ENCODE measurements around the gene TCEA2. TPM values are rescaled to one million over a fixed set of nuclear protein-coding genes. Genes with fewer than 3 reads are reported as not detected.

The TCEA2 gene
- total and polyA plus RNA-seq, 2 of the 13 experiments (the other 11 are each of a cell fraction or from before 2014, with no cell fraction given), result 28.1 to 33.7 TPM

DNA sequence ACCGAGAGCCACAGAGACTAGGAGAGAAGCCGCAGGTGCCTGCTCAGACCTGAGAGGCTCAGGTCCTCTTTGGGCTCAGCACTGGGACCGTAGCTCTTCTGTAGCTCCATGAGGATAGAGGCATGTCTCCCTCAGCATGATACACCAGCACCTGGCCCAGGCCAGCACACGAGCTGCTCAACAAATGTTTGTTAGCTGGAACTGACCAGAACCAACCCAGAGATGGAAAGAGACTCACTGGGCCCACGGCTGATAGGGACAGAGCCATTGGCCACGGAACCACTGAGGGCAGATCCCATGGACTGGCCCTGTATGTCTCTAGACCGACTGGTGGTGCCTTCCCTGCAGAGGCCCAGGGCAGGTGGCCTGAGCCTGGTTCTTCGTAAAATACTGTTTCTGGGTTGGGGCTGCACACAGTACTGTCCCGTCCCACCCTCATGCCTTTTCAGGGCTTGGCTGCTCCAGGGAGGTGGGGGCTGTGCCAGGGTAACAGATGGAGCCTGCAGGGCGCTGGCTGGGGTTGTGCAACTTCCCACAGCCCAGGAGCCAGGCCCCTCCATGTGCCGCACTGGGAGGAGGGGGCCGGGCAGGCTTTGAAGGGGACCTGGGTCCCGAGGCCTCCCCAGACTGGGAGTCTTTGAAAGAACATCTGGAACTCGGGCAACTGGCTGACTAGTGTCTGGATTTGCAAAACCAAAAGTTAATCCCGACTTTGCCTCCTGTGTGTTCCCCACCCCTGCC, 21.8 kb upstream of the TCEA2 start (continued):
- TF ChIP-seq, protein P1, sequence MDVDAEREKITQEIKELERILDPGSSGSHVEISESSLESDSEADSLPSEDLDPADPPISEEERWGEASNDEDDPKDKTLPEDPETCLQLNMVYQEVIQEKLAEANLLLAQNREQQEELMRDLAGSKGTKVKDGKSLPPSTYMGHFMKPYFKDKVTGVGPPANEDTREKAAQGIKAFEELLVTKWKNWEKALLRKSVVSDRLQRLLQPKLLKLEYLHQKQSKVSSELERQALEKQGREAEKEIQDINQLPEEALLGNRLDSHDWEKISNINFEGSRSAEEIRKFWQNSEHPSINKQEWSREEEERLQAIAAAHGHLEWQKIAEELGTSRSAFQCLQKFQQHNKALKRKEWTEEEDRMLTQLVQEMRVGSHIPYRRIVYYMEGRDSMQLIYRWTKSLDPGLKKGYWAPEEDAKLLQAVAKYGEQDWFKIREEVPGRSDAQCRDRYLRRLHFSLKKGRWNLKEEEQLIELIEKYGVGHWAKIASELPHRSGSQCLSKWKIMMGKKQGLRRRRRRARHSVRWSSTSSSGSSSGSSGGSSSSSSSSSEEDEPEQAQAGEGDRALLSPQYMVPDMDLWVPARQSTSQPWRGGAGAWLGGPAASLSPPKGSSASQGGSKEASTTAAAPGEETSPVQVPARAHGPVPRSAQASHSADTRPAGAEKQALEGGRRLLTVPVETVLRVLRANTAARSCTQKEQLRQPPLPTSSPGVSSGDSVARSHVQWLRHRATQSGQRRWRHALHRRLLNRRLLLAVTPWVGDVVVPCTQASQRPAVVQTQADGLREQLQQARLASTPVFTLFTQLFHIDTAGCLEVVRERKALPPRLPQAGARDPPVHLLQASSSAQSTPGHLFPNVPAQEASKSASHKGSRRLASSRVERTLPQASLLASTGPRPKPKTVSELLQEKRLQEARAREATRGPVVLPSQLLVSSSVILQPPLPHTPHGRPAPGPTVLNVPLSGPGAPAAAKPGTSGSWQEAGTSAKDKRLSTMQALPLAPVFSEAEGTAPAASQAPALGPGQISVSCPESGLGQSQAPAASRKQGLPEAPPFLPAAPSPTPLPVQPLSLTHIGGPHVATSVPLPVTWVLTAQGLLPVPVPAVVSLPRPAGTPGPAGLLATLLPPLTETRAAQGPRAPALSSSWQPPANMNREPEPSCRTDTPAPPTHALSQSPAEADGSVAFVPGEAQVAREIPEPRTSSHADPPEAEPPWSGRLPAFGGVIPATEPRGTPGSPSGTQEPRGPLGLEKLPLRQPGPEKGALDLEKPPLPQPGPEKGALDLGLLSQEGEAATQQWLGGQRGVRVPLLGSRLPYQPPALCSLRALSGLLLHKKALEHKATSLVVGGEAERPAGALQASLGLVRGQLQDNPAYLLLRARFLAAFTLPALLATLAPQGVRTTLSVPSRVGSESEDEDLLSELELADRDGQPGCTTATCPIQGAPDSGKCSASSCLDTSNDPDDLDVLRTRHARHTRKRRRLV (CRISPR knock-in tag; IDR thresholded peaks at IDR 0.05), result 0 out of 2 replicates have a peak, but pooled peaks have one; percentile 15
- TF ChIP-seq CHD2 (IDR thresholded peaks at IDR 0.05; ENCODE audit: low read depth, low read length) (no peak), SOX6 (IDR thresholded peaks at IDR 0.05) (no peak), SOX6 (CRISPR knock-in tag; IDR thresholded peaks at IDR 0.05) (peak; percentile 34), ZNF160 (CRISPR knock-in tag; IDR thresholded peaks at IDR 0.05) (no peak), ZNF232 (CRISPR knock-in tag; IDR thresholded peaks at IDR 0.05; ENCODE audit: borderline replicate concordance) (peak; percentile 64; the same call in 1 of the 2 replicates), ZNF781 (CRISPR knock-in tag; IDR thresholded peaks at IDR 0.05; ENCODE audit: borderline replicate concordance, not compliant biosample characterization) (peak; percentile 10), ZNF790 (CRISPR knock-in tag; IDR thresholded peaks at IDR 0.05; ENCODE audit: borderline replicate concordance) (peak; percentile 11; the same call in 1 of the 2 replicates), PHF21A (CRISPR knock-in tag; IDR thresholded peaks at IDR 0.05) (no peak; the same call in none of the 2 replicates), KLF9 (CRISPR knock-in tag; IDR thresholded peaks at IDR 0.05; ENCODE audit: low read depth) (no peak), ZNF615 (CRISPR knock-in tag; IDR thresholded peaks at IDR 0.05; ENCODE audit: borderline replicate concordance) (0 out of 2 replicates have a peak, but pooled peaks have one; percentile 77), ELF3 (CRISPR knock-in tag; IDR thresholded peaks at IDR 0.05) (no peak)
- TF ChIP-seq, protein P2, sequence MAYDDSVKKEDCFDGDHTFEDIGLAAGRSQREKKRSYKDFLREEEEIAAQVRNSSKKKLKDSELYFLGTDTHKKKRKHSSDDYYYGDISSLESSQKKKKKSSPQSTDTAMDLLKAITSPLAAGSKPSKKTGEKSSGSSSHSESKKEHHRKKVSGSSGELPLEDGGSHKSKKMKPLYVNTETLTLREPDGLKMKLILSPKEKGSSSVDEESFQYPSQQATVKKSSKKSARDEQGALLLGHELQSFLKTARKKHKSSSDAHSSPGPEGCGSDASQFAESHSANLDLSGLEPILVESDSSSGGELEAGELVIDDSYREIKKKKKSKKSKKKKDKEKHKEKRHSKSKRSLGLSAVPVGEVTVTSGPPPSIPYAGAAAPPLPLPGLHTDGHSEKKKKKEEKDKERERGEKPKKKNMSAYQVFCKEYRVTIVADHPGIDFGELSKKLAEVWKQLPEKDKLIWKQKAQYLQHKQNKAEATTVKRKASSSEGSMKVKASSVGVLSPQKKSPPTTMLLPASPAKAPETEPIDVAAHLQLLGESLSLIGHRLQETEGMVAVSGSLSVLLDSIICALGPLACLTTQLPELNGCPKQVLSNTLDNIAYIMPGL (CRISPR knock-in tag; IDR thresholded peaks at IDR 0.05; ENCODE audit: borderline replicate concordance in 1 of 2, low read depth in 1 of 2), result no peak; a peak in 3 of 4 replicates
- TF ChIP-seq, protein P3, sequence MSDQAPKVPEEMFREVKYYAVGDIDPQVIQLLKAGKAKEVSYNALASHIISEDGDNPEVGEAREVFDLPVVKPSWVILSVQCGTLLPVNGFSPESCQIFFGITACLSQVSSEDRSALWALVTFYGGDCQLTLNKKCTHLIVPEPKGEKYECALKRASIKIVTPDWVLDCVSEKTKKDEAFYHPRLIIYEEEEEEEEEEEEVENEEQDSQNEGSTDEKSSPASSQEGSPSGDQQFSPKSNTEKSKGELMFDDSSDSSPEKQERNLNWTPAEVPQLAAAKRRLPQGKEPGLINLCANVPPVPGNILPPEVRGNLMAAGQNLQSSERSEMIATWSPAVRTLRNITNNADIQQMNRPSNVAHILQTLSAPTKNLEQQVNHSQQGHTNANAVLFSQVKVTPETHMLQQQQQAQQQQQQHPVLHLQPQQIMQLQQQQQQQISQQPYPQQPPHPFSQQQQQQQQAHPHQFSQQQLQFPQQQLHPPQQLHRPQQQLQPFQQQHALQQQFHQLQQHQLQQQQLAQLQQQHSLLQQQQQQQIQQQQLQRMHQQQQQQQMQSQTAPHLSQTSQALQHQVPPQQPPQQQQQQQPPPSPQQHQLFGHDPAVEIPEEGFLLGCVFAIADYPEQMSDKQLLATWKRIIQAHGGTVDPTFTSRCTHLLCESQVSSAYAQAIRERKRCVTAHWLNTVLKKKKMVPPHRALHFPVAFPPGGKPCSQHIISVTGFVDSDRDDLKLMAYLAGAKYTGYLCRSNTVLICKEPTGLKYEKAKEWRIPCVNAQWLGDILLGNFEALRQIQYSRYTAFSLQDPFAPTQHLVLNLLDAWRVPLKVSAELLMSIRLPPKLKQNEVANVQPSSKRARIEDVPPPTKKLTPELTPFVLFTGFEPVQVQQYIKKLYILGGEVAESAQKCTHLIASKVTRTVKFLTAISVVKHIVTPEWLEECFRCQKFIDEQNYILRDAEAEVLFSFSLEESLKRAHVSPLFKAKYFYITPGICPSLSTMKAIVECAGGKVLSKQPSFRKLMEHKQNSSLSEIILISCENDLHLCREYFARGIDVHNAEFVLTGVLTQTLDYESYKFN (CRISPR knock-in tag; conservative IDR thresholded peaks at IDR 0.05), result no peak
- TF ChIP-seq, protein P4, sequence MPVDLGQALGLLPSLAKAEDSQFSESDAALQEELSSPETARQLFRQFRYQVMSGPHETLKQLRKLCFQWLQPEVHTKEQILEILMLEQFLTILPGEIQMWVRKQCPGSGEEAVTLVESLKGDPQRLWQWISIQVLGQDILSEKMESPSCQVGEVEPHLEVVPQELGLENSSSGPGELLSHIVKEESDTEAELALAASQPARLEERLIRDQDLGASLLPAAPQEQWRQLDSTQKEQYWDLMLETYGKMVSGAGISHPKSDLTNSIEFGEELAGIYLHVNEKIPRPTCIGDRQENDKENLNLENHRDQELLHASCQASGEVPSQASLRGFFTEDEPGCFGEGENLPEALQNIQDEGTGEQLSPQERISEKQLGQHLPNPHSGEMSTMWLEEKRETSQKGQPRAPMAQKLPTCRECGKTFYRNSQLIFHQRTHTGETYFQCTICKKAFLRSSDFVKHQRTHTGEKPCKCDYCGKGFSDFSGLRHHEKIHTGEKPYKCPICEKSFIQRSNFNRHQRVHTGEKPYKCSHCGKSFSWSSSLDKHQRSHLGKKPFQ (CRISPR knock-in tag; IDR thresholded peaks at IDR 0.05; ENCODE audit: insufficient replicate concordance), result no peak
- TF ChIP-seq, protein P5, sequence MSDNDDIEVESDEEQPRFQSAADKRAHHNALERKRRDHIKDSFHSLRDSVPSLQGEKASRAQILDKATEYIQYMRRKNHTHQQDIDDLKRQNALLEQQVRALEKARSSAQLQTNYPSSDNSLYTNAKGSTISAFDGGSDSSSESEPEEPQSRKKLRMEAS (IDR thresholded peaks at IDR 0.05), result peak; percentile 87
